ENCODE results near the gene FAM168A.

The FAM168A gene

DNA sequence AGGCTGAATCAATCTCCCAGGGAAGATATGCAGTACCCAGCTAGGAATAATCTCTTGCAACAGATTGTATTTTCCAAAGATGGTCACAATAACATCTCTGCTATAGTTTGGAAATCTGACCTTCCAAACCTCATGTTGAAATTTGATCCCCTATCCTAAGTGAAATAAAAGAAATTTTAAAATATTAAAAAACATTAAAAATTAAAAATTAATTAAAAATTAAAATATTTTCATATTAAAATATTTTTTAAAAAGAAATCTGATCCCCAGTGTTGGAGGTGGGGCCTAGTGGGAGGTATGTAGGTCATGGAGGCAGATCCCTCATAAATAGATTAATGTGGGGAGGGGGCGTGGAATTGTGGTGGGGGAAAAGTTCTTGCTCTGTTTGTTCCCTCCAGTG, 79.7 kb downstream of the FAM168A start:
- Histone ChIP-seq H3K4me3 (ENCODE audit: insufficient read length, low read depth) (no peak overlapping the region), H3K9ac (ENCODE audit: insufficient read length, low read depth) (no peak overlapping the region), H3K36me3 (ENCODE audit: insufficient read depth, insufficient read length, low read length) (no peaks in the 10 kb centered on the region), H3K27me3 (ENCODE audit: insufficient read depth, insufficient read length) (no peaks in the 10 kb centered on the region), H3K4me1 (ENCODE audit: insufficient read depth, insufficient read length) (no peaks in the 10 kb centered on the region), H3K9me3 (ENCODE audit: insufficient read depth, low read length) (no peaks in the 10 kb centered on the region)
- TF ChIP-seq SUZ12 (IDR thresholded peaks at IDR 0.05; ENCODE audit: extremely low read depth, insufficient read depth, insufficient read length), result no peak
- TF ChIP-seq YY1 (IDR thresholded peaks at IDR 0.05; ENCODE audit: insufficient read depth, insufficient read length), result no peak
- TF ChIP-seq ZNF274 (IDR thresholded peaks at IDR 0.05; ENCODE audit: low read depth, low read length), result no peak
- DNase-seq (ENCODE audit: low read depth, low spot score), result no peak

DNA sequence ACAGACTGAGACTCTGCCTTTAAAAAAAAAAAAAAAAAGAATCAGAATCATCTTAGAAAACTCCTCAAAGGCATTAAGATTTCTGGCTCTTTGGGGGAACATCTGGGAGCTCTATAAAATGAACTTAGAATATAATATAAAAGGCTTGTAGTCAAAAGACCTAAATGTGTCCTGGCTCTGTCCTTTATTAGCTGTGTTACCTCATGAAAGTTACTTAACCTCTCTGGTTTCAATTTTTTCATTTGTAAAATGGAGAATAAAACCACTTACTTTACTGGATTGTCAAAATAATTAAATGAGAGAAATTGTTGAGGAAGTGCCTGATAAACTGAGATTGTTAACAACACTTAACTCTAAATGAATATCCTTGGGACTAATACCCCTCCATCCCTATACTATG, 81.8 kb downstream of the FAM168A start:
- H3K9ac ChIP-seq (ENCODE audit: insufficient read length, low read depth), result no peak overlapping the region
- H3K4me3 ChIP-seq (ENCODE audit: insufficient read length, low read depth), result no peak overlapping the region
- DNase-seq (ENCODE audit: low read depth, low spot score), result no peak

DNA sequence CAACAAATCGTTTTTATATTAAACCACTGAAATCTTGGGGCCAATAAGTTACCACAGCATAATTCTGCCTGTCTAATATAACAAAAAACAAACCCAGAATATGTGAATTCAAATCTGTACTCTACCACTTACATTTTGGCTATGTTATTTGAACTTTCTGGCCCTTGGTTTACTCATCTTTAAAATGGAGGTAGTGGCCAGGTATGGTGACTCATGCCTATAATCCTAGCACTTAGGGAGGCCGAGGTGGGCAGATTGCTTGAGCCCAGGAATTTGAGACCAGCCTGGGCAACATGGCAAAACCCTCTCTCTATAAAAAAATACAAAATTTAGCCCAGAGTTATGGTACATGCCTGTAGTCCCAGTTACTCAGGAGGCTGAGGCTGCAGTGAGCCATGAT, 84.2 kb downstream of the FAM168A start:
- Histone ChIP-seq H3K9me3 (ENCODE audit: insufficient read depth, low read length) (no peaks in the 10 kb centered on the region), H3K9ac (ENCODE audit: insufficient read length, low read depth) (no peak overlapping the region), H3K4me1 (ENCODE audit: insufficient read depth, insufficient read length) (no peaks in the 10 kb centered on the region), H3K27me3 (ENCODE audit: insufficient read depth, insufficient read length) (no peaks in the 10 kb centered on the region), H3K4me3 (ENCODE audit: insufficient read length, low read depth) (no peak overlapping the region), H3K36me3 (ENCODE audit: insufficient read depth, insufficient read length, low read length) (no peaks in the 10 kb centered on the region)
- no peak for DNase-seq (ENCODE audit: low read depth, low spot score)
- TF ChIP-seq YY1 (IDR thresholded peaks at IDR 0.05; ENCODE audit: insufficient read depth, insufficient read length) (no peak), SUZ12 (IDR thresholded peaks at IDR 0.05; ENCODE audit: extremely low read depth, insufficient read depth, insufficient read length) (no peak), ZNF274 (IDR thresholded peaks at IDR 0.05; ENCODE audit: low read depth, low read length) (no peak)

More for the DNA sequence above, 81.8 kb downstream of the FAM168A start:
- TF ChIP-seq ZNF274 (IDR thresholded peaks at IDR 0.05; ENCODE audit: low read depth, low read length), result no peak
- TF ChIP-seq YY1 (IDR thresholded peaks at IDR 0.05; ENCODE audit: insufficient read depth, insufficient read length), result no peak
- no peak for TF ChIP-seq SUZ12 (IDR thresholded peaks at IDR 0.05; ENCODE audit: extremely low read depth, insufficient read depth, insufficient read length)
- no peaks in the 10 kb centered on the region for H3K9me3 ChIP-seq (ENCODE audit: insufficient read depth, low read length)
- no peaks in the 10 kb centered on the region for H3K4me1 ChIP-seq (ENCODE audit: insufficient read depth, insufficient read length)
- H3K36me3 ChIP-seq (ENCODE audit: insufficient read depth, insufficient read length, low read length), result no peaks in the 10 kb centered on the region
- no peaks in the 10 kb centered on the region for H3K27me3 ChIP-seq (ENCODE audit: insufficient read depth, insufficient read length)

GRCh38 chr11:73510877-73511276, 87.0 kb downstream of the FAM168A start:
- H3K36me3 ChIP-seq (ENCODE audit: insufficient read depth, insufficient read length, low read length), result no peaks in the 10 kb centered on the region
- no peak for TF ChIP-seq YY1 (IDR thresholded peaks at IDR 0.05; ENCODE audit: insufficient read depth, insufficient read length)
- no peak for TF ChIP-seq SUZ12 (IDR thresholded peaks at IDR 0.05; ENCODE audit: extremely low read depth, insufficient read depth, insufficient read length)
- TF ChIP-seq ZNF274 (IDR thresholded peaks at IDR 0.05; ENCODE audit: low read depth, low read length), result no peak
- H3K4me3 ChIP-seq (ENCODE audit: insufficient read length, low read depth), result no peak overlapping the region
- no peaks in the 10 kb centered on the region for H3K27me3 ChIP-seq (ENCODE audit: insufficient read depth, insufficient read length)
- H3K9ac ChIP-seq (ENCODE audit: insufficient read length, low read depth), result no peak overlapping the region
- no peaks in the 10 kb centered on the region for H3K9me3 ChIP-seq (ENCODE audit: insufficient read depth, low read length)
- DNase-seq (ENCODE audit: low read depth, low spot score), result no peak
- H3K4me1 ChIP-seq (ENCODE audit: insufficient read depth, insufficient read length), result no peaks in the 10 kb centered on the region

GRCh38 chr11:73510106-73510505, 87.8 kb downstream of the FAM168A start:
- DNase-seq (ENCODE audit: low read depth, low spot score), result no peak
- H3K27me3 ChIP-seq (ENCODE audit: insufficient read depth, insufficient read length), result no peaks in the 10 kb centered on the region
- no peak overlapping the region for H3K4me3 ChIP-seq (ENCODE audit: insufficient read length, low read depth)
- H3K9ac ChIP-seq (ENCODE audit: insufficient read length, low read depth), result no peak overlapping the region
- H3K36me3 ChIP-seq (ENCODE audit: insufficient read depth, insufficient read length, low read length), result no peaks in the 10 kb centered on the region
- no peaks in the 10 kb centered on the region for H3K4me1 ChIP-seq (ENCODE audit: insufficient read depth, insufficient read length)
- H3K9me3 ChIP-seq (ENCODE audit: insufficient read depth, low read length), result no peaks in the 10 kb centered on the region
- TF ChIP-seq YY1 (IDR thresholded peaks at IDR 0.05; ENCODE audit: insufficient read depth, insufficient read length) (no peak), SUZ12 (IDR thresholded peaks at IDR 0.05; ENCODE audit: extremely low read depth, insufficient read depth, insufficient read length) (no peak), ZNF274 (IDR thresholded peaks at IDR 0.05; ENCODE audit: low read depth, low read length) (no peak)

- Histone ChIP-seq H3K9ac (ENCODE audit: insufficient read length, low read depth) (no peak overlapping the region), H3K4me1 (ENCODE audit: insufficient read depth, insufficient read length) (no peaks in the 10 kb centered on the region), H3K4me3 (ENCODE audit: insufficient read length, low read depth) (no peak overlapping the region), H3K27me3 (ENCODE audit: insufficient read depth, insufficient read length) (no peaks in the 10 kb centered on the region), H3K9me3 (ENCODE audit: insufficient read depth, low read length) (no peaks in the 10 kb centered on the region), H3K36me3 (ENCODE audit: insufficient read depth, insufficient read length, low read length) (no peaks in the 10 kb centered on the region)
- no peak for DNase-seq (ENCODE audit: low read depth, low spot score)
- no peak for TF ChIP-seq ZNF274 (IDR thresholded peaks at IDR 0.05; ENCODE audit: low read depth, low read length)
- no peak for TF ChIP-seq SUZ12 (IDR thresholded peaks at IDR 0.05; ENCODE audit: extremely low read depth, insufficient read depth, insufficient read length)
- TF ChIP-seq YY1 (IDR thresholded peaks at IDR 0.05; ENCODE audit: insufficient read depth, insufficient read length), result no peak
These were observed 88.7 kb downstream of the FAM168A start for GRCh38 chr11:73509188-73509587.

GRCh38 chr11:73508243-73509176, 89.4 kb downstream of the FAM168A start:
- TF ChIP-seq ZNF274 (IDR thresholded peaks at IDR 0.05; ENCODE audit: low read depth, low read length) (no peak), YY1 (IDR thresholded peaks at IDR 0.05; ENCODE audit: insufficient read depth, insufficient read length) (no peak), SUZ12 (IDR thresholded peaks at IDR 0.05; ENCODE audit: extremely low read depth, insufficient read depth, insufficient read length) (no peak)
- H3K36me3 ChIP-seq (ENCODE audit: insufficient read depth, insufficient read length, low read length), result no peaks in the 10 kb centered on the region
- no peaks in the 10 kb centered on the region for H3K9me3 ChIP-seq (ENCODE audit: insufficient read depth, low read length)
- no peaks in the 10 kb centered on the region for H3K27me3 ChIP-seq (ENCODE audit: insufficient read depth, insufficient read length)
- H3K4me3 ChIP-seq (ENCODE audit: insufficient read length, low read depth), result no peak overlapping the region
- H3K9ac ChIP-seq (ENCODE audit: insufficient read length, low read depth), result no peak overlapping the region
- no peaks in the 10 kb centered on the region for H3K4me1 ChIP-seq (ENCODE audit: insufficient read depth, insufficient read length)
- DNase-seq (ENCODE audit: low read depth, low spot score), result no peak
